HG03175 (cell line): ENCODE data around the gene CASP4.
"Not testable (repeated sequence)": the region's sequence is repeated elsewhere in the genome, so short reads cannot be mapped to it uniquely, and the experiment has no call there.

ENCODE experiments used
- ATAC-seq: cut with Tn5 transposase; IDR thresholded peaks from one replicate; pipeline ENCODE4 v1.9.1; 2021; ENCODE audit warnings: mild to moderate bottlenecking, moderate library complexity; ENCODE audit not compliant: unreplicated experiment

Gene CASP4

DNA sequence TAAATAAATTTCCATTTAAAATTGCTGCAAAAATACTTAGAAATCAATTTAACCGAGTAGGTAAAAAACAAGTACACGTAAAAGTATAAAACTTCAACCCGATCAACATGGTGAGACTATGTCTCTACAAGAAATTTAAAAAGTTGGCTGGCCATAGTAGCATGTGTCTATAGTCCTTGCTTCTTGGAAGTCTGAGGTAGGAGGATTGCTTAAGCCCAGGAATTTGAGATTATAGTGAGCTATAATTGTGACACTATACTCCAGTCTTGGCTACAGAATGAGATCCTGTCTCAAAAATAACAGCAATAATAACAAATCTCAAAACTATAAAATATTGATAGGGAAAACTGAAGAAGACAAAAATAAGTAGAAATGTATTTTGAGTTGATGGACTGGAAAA, 11.1 kb downstream of the CASP4 start:
- ATAC-seq: no peak

- no peak for ATAC-seq
Observed at GRCh38 chr11:104956528-104956927, 11.8 kb downstream of the CASP4 start.

DNA sequence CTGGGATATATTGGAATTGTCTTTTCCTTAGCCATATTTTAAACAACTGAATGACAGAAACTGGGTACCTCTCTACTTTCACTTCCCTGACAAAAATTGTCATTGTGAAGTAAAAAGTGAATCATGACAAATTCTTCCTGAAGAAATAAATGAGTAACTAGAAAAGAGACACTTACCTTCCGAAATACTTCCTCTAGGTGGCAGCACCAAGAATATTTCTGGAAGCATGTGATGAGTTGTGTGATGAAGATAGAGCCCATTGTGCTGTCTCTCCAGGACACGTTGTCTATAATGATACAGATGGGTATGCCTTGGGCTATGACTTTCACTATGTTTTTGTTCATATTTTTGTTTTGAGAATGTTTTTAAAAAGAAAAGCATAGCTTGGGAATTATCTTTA, 21.5 kb downstream of the CASP4 start:
- peak; percentile 95 for ATAC-seq

- ATAC-seq: no peak
Observed at GRCh38 chr11:104944076-104944475, 24.3 kb downstream of the CASP4 start.

DNA sequence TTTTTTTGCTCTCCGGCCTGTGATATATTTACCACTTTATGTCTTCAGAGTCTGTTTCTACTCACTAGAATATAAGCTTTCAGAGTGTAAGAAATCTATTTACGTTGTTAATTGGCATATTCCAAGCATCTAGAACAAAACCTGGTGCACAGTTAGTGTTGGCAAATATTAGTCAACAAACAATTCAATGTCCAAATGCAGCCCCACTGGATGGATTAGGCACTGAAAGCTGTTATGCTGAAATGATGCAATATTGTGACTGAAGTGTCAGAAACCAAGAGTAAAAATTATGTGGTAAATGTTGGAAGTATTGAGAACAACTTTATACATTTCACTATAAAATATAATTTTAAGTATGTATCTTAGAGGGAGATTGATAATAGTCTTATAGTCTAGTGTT, 24.8 kb downstream of the CASP4 start:
- ATAC-seq: no peak

DNA sequence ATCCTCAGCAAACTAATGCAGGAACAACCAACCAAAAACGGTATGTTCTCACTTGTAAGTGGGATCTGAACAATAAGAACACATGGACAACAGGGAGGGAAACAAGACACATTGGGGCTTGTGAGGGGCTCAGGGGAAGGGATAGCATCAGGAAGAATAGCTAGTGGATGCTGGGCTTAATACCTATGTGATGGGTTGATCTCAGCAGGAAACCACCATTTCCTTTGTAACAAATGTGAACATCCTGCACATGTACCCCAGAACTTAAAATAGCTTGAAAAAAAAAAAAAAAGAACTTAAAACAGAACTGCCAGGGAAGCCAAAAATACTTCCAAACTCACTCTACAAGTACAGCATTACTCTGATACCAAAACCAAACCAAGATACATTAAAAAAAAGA, 33.8 kb downstream of the CASP4 start:
- ATAC-seq: no peak

GRCh38 chr11:104934073-104934472, 34.3 kb downstream of the CASP4 start:
- not testable (repeated sequence) for ATAC-seq

DNA sequence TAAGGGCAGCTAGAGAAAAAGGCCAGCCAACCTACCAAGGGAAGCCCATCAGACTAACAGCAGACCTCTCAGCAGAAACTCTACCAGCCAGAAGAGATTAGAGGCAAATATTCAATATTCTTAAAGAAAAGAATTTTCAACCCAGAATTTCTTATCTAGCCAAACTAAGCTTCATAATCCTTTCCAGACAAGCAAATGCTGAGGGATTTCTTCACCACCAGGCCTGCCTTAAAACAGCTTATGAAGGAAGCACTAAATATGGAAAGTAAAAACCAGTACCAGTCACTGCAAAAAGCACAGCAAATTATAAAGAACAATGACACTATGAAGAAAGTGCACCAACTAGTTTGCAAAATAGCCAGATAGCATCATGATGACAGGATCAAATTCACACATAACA, 39.6 kb downstream of the CASP4 start:
- no peak for ATAC-seq

DNA sequence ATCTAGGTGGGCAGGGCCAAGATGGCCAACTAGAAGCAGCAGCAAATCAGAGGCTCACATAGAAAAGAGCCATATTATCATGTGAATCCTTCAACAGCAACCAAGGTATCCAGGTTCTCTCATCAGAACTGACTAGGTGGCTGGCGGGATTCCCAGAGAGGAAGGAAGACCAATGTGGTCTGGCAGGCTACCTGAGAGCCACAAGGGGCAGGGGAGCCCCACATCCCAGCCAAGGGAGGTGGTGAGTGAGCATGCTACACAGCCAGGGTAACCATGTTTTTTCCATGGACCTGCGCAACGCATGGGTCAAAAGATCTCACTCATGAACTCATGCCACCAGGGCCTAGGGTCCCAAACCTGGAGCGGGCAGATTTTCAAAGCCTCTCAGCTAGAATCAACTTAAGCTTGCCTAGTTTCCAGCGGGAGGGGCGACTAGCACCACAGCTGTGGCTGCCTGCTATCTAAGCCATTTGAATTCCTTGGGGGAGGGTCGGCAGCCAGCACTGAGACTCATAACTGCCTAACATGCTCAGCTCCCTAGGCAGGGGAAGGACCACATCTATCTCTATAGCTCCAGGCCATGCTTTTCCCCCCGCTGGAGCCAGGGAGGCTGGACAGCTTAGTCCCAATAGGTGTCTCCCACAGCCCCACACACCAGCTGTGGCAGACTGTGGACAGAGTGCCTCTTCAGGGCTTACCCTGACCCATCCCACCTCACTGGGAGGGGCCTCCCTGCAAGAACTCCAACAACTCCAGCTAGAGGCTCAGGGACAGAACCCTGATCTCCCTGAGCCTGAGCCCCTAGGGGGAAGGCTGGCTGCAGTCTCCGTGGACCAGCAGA, 41.4 kb downstream of the CASP4 start:
- ATAC-seq: no peak

- no peak for ATAC-seq
Observed at GRCh38 chr11:104925850-104926249, 42.5 kb downstream of the CASP4 start.

GRCh38 chr11:104918113-104918824, 50.1 kb downstream of the CASP4 start:
- peak; percentile 69 for ATAC-seq

- peak; percentile 35 for ATAC-seq
Observed at GRCh38 chr11:104917271-104918112, 50.9 kb downstream of the CASP4 start.

GRCh38 chr11:104916442-104916841, 51.9 kb downstream of the CASP4 start:
- ATAC-seq: no peak

DNA sequence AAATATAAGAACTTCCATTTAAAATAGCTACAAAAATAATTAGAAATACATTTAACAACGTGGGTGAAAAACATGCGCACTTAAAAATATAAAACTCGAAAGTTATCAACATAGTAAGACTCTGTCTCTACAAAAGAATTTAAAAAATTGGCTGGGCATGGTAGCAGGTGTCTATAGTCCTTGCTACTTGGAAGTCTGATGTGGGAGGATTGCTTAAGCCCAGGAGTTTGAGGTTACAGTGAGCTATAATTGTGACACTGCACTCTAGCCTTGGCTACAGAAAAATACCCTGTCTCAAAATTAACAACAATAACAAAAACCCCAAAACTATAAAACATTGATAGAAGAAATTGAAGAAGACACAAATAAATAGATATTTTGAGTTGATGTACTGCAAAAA, 56.3 kb downstream of the CASP4 start:
- ATAC-seq: no peak

- no peak for ATAC-seq
Observed at GRCh38 chr11:104908186-104908531, 60.2 kb downstream of the CASP4 start.

DNA sequence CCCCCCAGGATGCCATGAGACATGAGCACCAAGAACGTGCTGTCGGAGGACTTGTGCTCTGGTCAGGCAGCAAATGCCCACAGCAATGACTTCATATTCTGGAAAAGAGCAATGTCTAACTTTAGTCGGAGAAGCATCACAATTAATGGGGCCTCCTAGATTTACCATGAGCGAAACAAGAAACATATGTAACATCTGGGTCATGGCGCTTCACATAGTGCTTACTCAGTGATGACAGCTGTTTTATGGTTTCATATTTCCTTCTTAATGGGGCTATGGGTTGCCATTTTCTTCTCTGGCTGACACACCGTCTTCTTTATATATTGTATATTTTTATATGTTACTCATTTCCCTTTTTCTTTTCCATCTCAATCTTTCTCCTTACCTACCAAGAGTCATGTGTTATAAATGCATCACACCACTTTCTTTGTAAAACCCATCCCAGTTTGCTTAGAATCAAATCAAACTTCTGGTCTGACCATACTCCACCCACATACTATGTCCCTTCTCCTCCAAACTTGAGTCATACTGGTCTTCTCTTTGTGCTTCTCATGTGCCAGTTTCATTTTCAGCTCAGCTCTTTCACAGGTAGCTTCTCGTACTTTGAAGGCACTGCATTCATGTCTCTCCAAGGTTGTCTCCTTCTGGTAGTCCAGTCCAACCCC, 60.7 kb downstream of the CASP4 start:
- ATAC-seq: peak; percentile 84

GRCh38 chr11:104905271-104905670, 63.1 kb downstream of the CASP4 start:
- ATAC-seq: no peak

DNA sequence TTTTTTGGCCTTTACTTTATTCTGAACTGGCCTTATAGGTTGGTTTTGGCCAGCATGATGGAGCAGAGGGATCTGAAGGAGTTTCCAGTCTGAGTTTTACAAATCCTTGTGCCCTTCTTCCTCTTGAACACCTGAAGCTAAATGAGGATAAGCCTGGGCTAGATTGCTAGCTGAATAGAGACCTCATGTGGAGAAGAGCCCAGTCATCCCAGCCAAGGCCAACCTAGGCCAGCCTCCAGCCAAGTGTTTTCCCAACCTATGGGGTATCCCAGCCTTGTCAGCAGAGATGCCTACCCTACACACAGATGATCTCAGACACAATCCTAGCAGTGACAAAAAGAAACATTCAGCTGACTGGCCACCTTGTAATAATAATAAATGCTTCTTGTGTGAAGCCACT, 69.1 kb downstream of the CASP4 start:
- ATAC-seq: no peak

GRCh38 chr11:104898685-104899013, 69.7 kb downstream of the CASP4 start:
- no peak for ATAC-seq

GRCh38 chr11:104897891-104898684, 70.3 kb downstream of the CASP4 start, which contains the start of gene CASP12:
TSS of gene CASP12 (minus strand) at chr11:104898460.
- peak; percentile 91 for ATAC-seq
